MCF 10A (cell line): ENCODE measurements around the gene NPR2. TPM values are rescaled to one million over a fixed set of nuclear protein-coding genes. Genes with fewer than 3 reads are reported as not detected.

Source experiments
- BruUV-seq: library from RNA; stranded (reverse); fragments of 400-500 nt; replicated peaks from 2 replicates; lab custom pipeline; 2021; lab: Mats Ljungman, UMichigan
- CTCF ChIA-PET: fragments of 300-600 bp; sonication (Branson Sonifier 250); formaldehyde crosslinking; extraction: SDS; loops from one replicate; lab custom pipeline; 2021; ENCODE audit warnings: antibody characterized with exemption, inconsistent platforms; lab: Yijun Ruan, JAX
- POLR2A ChIA-PET: fragments of 300-600, 350-650 bp; sonication (Branson Sonifier 250); formaldehyde crosslinking; extraction: SDS; loops from one replicate; lab custom pipeline; 2020; ENCODE audit warnings: antibody characterized with exemption, inconsistent platforms; lab: Yijun Ruan, JAX
- DNase-seq: peaks from one replicate; pipeline ENCODE4 v3.0.0-alpha.2; 2018; ENCODE audit not compliant: unreplicated experiment
- H3K27ac Mint-ChIP-seq: one replicate; pipeline ENCODE4 v1.8.0; 2022; ENCODE audit warnings: mild to moderate bottlenecking, low read depth, mixed read lengths; ENCODE audit not compliant: unreplicated experiment
- H3K27me3 Mint-ChIP-seq: one replicate; pipeline ENCODE4 v1.8.0; 2022; ENCODE audit warnings: mixed read lengths; ENCODE audit not compliant: insufficient read depth, unreplicated experiment
- H3K36me3 Mint-ChIP-seq: one replicate; pipeline ENCODE4 v1.8.0; 2022; ENCODE audit warnings: mild to moderate bottlenecking, moderate library complexity, mixed read lengths; ENCODE audit not compliant: insufficient read depth, unreplicated experiment
- H3K4me1 Mint-ChIP-seq: one replicate; pipeline ENCODE4 v1.8.0; 2022; ENCODE audit warnings: mixed read lengths; ENCODE audit not compliant: insufficient read depth, unreplicated experiment
- H3K4me3 Mint-ChIP-seq: one replicate; pipeline ENCODE4 v1.8.0; 2022; ENCODE audit warnings: mild to moderate bottlenecking, moderate library complexity, mixed read lengths; ENCODE audit not compliant: unreplicated experiment
- H3K9me3 Mint-ChIP-seq: one replicate; pipeline ENCODE4 v1.8.0; 2022; ENCODE audit warnings: mixed read lengths; ENCODE audit not compliant: unreplicated experiment
- intact Hi-C: fragments of 100-400 bp; cut with micrococcal nuclease; formaldehyde crosslinking; loops from 2 replicates; pipeline ENCODE4 v1.14.1; 2022
- total RNA-seq: library from RNA; stranded (reverse); gene quantifications from 2 replicates; pipeline ENCODE4 v1.2.3, GENCODE V29; 2022
- TF ChIP-seq, protein P1 (sequence below): fragments of 200-600 bp; IDR thresholded peaks from one replicate; pipeline ENCODE4 v1.8.0; 2022; ENCODE audit warnings: antibody characterized with exemption, mild to moderate bottlenecking; ENCODE audit not compliant: unreplicated experiment

NPR2 gene
- total RNA-seq, 1 experiment from 2014 or later = 5.7 TPM

DNA sequence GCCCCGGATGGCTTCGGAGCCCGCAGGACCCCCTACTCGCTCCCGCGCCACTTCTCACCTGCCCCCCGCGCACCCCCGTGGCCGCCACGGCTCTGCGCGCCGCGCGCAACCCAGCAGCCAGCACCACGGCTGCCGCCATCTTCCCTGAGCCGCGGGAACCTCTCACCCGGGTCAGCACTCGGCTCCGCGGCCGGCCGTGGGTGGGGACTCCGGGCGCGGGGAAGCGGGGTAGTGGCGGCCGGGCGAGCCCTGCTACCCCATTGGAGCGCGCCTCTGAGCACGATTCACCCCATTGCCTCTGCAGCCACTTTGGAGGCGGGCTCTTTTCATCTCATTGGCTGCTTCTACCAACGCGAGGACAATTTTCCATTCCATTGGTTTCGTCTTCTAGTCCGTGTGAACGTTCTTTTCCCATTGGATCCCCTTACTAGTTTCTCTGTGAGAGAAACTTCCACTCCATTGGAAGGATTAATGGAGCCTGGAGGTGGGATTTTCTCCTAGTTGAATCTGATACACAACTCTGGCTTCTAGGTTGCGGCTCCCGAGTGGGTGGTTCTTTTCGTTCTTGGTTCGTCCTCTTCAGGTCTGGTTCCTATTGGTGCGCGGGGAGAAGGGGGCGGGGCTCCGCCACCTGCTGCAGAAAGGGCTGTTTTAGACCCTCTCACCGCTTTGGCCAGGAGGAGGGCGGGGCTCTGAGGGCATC lies 23.6 kb downstream of the NPR2 start, which contains the start of gene HINT2:
Gene HINT2 (minus strand): TSS at position 202 of the 703 bp plus-strand sequence. CDS start 63 bp downstream, at position 139.
- POLR2A ChIA-PET = interaction anchor here (0.6 to 2.1 kb wide), 22 partner anchors 8 to 339 kb away, joined by 3 to 16 read pairs (median 5); partner anchors contain the start of genes CCDC107, FAM221B, GBA2 and HRCT1
- no peaks in the 10 kb centered on the region for H3K36me3 Mint-ChIP-seq
- BruUV-seq = no TSS peak

DNA sequence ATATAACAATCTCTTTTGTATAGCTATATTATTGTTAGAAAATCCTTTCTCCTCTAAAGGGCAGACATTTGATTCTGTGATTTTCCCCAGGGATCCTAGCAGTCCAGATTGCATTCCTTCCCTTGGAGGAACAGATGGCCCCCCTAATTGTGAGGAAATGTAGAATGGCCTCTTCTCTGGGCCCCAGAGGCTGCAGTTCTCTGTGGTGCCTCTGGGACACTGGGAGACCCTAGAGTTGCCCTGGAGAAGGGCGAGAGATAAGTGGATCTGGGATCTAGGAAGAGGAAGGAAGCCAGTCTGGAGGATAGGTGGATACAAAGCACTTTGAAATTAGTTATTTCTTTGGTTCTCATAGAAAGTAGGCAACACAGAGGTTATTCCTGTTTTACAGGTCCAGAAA lies 25.3 kb downstream of the NPR2 start:
- Mint-ChIP-seq H3K27me3 (peaks cover 11% of the 10 kb centered on the region), H3K9me3 (no peaks in the 10 kb centered on the region), H3K4me1 (peaks cover 26% of the 10 kb centered on the region), H3K27ac (no peak overlapping the region), H3K4me3 (peak overlapping the region; percentile 87), H3K36me3 (no peaks in the 10 kb centered on the region)
- BruUV-seq = no TSS peak
- intact Hi-C loops = no loop called here
- DNase-seq = no peak
- ChIA-PET CTCF (interaction anchor here (0.7 to 1.5 kb wide), 3 partner anchors 10 to 572 kb away, joined by 3 to 7 read pairs (median 3); no protein-coding TSS in a partner anchor), POLR2A (interaction anchor here (1.0 kb wide), 1 partner anchor 12 kb away, joined by 3 read pairs; the partner anchor contains the start of genes FAM221B and TMEM8B)
- TF ChIP-seq, protein P1, sequence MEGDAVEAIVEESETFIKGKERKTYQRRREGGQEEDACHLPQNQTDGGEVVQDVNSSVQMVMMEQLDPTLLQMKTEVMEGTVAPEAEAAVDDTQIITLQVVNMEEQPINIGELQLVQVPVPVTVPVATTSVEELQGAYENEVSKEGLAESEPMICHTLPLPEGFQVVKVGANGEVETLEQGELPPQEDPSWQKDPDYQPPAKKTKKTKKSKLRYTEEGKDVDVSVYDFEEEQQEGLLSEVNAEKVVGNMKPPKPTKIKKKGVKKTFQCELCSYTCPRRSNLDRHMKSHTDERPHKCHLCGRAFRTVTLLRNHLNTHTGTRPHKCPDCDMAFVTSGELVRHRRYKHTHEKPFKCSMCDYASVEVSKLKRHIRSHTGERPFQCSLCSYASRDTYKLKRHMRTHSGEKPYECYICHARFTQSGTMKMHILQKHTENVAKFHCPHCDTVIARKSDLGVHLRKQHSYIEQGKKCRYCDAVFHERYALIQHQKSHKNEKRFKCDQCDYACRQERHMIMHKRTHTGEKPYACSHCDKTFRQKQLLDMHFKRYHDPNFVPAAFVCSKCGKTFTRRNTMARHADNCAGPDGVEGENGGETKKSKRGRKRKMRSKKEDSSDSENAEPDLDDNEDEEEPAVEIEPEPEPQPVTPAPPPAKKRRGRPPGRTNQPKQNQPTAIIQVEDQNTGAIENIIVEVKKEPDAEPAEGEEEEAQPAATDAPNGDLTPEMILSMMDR = no peak

More for the DNA sequence above, 23.6 kb downstream of the NPR2 start, which contains the start of gene HINT2:
- Mint-ChIP-seq H3K4me1 (peaks cover 22% of the 10 kb centered on the region), H3K9me3 (no peaks in the 10 kb centered on the region), H3K27me3 (peaks cover 11% of the 10 kb centered on the region), H3K27ac (peak within 1 kb of the TSS; percentile 84), H3K4me3 (peak within 1 kb of the TSS; percentile 87)
- intact Hi-C loops = loop anchor here (1.0 to 2.0 kb wide), 3 partner anchors 25 to 168 kb away; no protein-coding TSS in a partner anchor
- TF ChIP-seq, protein P1 = no peak
- peak; percentile 99 for DNase-seq
- CTCF ChIA-PET = interaction anchor here (0.6 to 4.4 kb wide), 9 partner anchors 9 to 88 kb away, joined by 3 to 33 read pairs (median 5); no protein-coding TSS in a partner anchor

DNA sequence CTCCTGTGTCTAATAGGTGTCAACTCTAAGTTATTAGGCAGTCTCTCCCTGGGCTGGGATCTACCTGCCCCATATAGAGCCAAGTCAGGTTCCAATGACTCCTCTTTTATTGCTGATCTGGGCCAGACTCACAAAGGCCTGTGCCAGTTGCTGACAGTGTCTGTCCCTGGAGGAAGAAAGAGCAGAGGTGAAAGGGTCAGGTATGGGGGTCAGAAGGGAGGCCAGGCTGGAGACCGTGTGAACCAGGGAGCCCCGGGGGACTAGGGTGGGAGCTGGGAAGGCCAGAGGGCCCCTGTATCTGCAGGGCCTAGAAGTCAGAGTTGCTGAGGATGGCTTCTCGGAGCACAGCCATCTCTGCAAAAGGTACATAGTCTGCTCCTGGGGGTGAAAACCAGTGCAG lies 26.9 kb downstream of the NPR2 start:
- intact Hi-C loops = no loop called here
- H3K4me1 Mint-ChIP-seq = peaks cover 21% of the 10 kb centered on the region
- H3K4me3 Mint-ChIP-seq = no peak overlapping the region
- no peaks in the 10 kb centered on the region for H3K9me3 Mint-ChIP-seq
- H3K27me3 Mint-ChIP-seq = peaks cover 11% of the 10 kb centered on the region
- DNase-seq = no peak
- ChIA-PET POLR2A (no interaction called here), CTCF (no interaction called here)
- no TSS peak for BruUV-seq
- H3K27ac Mint-ChIP-seq = no peak overlapping the region
- H3K36me3 Mint-ChIP-seq = no peaks in the 10 kb centered on the region
- TF ChIP-seq, protein P1 = no peak

DNA sequence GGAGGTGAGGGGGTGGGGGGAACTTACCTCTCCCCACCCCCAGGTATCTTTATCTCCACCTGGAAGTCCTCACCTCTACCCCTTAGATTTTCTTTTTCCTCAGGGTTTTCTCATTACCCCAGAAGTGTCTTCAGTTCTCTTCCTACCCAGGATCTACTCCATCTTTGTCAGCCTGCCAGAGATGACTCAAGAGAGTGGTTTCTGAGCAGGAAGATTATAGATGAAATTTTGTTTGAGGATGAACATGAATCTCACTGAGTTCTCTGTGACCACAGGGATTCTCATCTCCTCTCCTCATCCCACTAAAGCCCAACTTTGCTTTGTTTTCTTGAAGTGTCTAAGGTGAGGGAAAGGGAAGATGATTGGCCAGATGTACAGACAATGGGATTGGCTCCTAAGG lies 28.7 kb downstream of the NPR2 start:
- DNase-seq = peak; percentile 55
- TF ChIP-seq, protein P1 = no peak
- intact Hi-C loops = no loop called here
- ChIA-PET POLR2A (interaction anchor here (0.6 kb wide), 1 partner anchor 1076 kb away, joined by 3 read pairs; no protein-coding TSS in a partner anchor), CTCF (interaction anchor here (1.0 to 1.4 kb wide), 2 partner anchors 30 to 134 kb away, joined by 4 to 5 read pairs; no protein-coding TSS in a partner anchor)
- no peaks in the 10 kb centered on the region for H3K9me3 Mint-ChIP-seq
- H3K36me3 Mint-ChIP-seq = no peaks in the 10 kb centered on the region
- no peak overlapping the region for H3K4me3 Mint-ChIP-seq
- peaks cover 11% of the 10 kb centered on the region for H3K27me3 Mint-ChIP-seq
- no peak overlapping the region for H3K27ac Mint-ChIP-seq
- peaks cover 13% of the 10 kb centered on the region for H3K4me1 Mint-ChIP-seq
- BruUV-seq = no TSS peak
